HEK293T (cell line): ENCODE results near the gene DBNDD2.

Experiments used
- BHLHE40 ChIP-seq: fragments of 450-650 bp; IDR thresholded peaks from 2 replicates; pipeline ENCODE4 v1.6.1; 2016; ENCODE audit warnings: mild to moderate bottlenecking, moderate library complexity, borderline replicate concordance
- ELF4 ChIP-seq: fragments of 450-650 bp; IDR thresholded peaks from 2 replicates; pipeline ENCODE4 v1.6.1; 2017; ENCODE audit warnings: antibody characterized with exemption
- NFRKB ChIP-seq: fragments of 450-650 bp; IDR thresholded peaks from 2 replicates; pipeline ENCODE4 v1.6.1; 2016; ENCODE audit warnings: mild to moderate bottlenecking, moderate library complexity
- SP1 ChIP-seq: fragments of 450-650 bp; IDR thresholded peaks from 2 replicates; pipeline ENCODE4 v1.6.1; 2017
- ZNF384 ChIP-seq: fragments of 450-650 bp; IDR thresholded peaks from 2 replicates; pipeline ENCODE4 v1.6.1; 2016

- TF ChIP-seq SP1 (no peak), ZNF384 (no peak), NFRKB (no peak), BHLHE40 (no peak), ELF4 (no peak)
These were observed 41.0 kb upstream of the DBNDD2 start for GRCh38 chr20:45367126-45367525.
